BLaER1 treated with 17β-estradiol and CSF1 and Interleukin-3, amounts not matched to agents 10 nM and 100 nM (cell line): ENCODE data around the gene ST6GALNAC3.
A peak's percentile ranks its signal among the peaks of the same experiment; 100 is the strongest.
"Not testable (repeated sequence)": the region's sequence is repeated elsewhere in the genome, so short reads cannot be mapped to it uniquely, and the experiment has no call there.

ENCODE experiments used
- H3K27ac ChIP-seq, 11 experiments: shearing (Covaris generic); formaldehyde crosslinking; 2 replicates each; pipeline ENCODE4 v1.8.1; 2022
- H3K27me3 ChIP-seq, 11 experiments: shearing (Covaris generic); formaldehyde crosslinking; 2 replicates each; pipeline ENCODE4 v1.8.1; 2022
- H3K36me3 ChIP-seq, 11 experiments: shearing (Covaris generic); formaldehyde crosslinking; 2 replicates each; pipeline ENCODE4 v1.8.1; 2022
- H3K4me1 ChIP-seq, 10 experiments: shearing (Covaris generic); formaldehyde crosslinking; 2 replicates each; pipeline ENCODE4 v1.8.1; 2022
- H3K4me2 ChIP-seq, 11 experiments: shearing (Covaris generic); formaldehyde crosslinking; 2 replicates each; pipeline ENCODE4 v1.8.1; 2022
- H3K4me3 ChIP-seq, 10 experiments: shearing (Covaris generic); formaldehyde crosslinking; 2 replicates each; pipeline ENCODE4 v1.8.1; 2022
- H3K9ac ChIP-seq, 11 experiments: shearing (Covaris generic); formaldehyde crosslinking; 2 replicates each; pipeline ENCODE4 v1.8.1; 2022
- H3K9me3 ChIP-seq, 11 experiments: shearing (Covaris generic); formaldehyde crosslinking; replicated peaks in 1 of 11; 2 replicates each; pipeline ENCODE4 v1.8.1; 2022
- H4K20me1 ChIP-seq, 11 experiments: shearing (Covaris generic); formaldehyde crosslinking; 2 replicates each; pipeline ENCODE4 v1.8.1; 2022
- Cebpa-rat ChIP-seq, 11 experiments: shearing (Covaris generic); IDR thresholded peaks; 2 replicates each; pipeline ENCODE4 v1.8.1; 2022

Gene ST6GALNAC3

DNA sequence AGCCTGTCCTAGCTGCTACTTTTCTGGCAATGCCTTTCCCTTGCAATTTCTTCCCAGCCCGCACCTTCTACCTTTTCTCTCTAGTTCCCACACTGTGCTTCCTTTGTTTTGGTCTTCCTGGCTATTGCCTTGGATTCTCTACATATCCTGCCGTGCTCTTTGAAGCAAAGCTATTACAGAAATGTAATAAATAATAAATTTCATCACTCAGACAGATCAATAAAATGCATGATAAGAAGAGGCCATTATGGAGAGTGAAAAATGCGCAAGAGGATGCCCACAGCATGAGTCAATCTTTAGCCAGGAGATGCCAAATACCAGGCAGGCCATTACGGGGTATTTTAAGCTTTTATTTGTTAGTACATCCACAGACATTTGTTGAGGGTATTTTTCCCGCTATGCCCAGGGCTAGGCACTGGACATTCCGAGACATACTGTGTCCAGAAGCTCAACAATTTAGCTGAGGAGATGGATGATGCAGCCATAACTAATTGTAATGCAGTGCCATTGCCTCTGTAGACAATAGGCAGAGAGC, 163.6 kb downstream of the ST6GALNAC3 start:
- Histone ChIP-seq H3K9me3 (peaks cover 7 to 14% (median 10%) of the 10 kb centered on the region in 11 experiments; a peak in 20 of 22 replicates), H3K36me3 (peaks cover 0 to 8% (median 0%) of the 10 kb centered on the region in 11 experiments; a peak in 2 of 22 replicates), H3K27ac (no peak overlapping the region), H3K4me1 (peaks cover 0 to 33% (median 18%) of the 10 kb centered on the region in 10 experiments; a peak in 15 of 20 replicates), H3K9ac (no peak overlapping the region), H3K4me2 (no peak overlapping the region), H3K4me3 (no peak overlapping the region), H4K20me1 (peaks cover 0 to 26% (median 0%) of the 10 kb centered on the region in 11 experiments; a peak in 2 of 22 replicates), H3K27me3 (no peaks in the 10 kb centered on the region)
- no peak for TF ChIP-seq Cebpa-rat (IDR thresholded peaks at IDR 0.05)

DNA sequence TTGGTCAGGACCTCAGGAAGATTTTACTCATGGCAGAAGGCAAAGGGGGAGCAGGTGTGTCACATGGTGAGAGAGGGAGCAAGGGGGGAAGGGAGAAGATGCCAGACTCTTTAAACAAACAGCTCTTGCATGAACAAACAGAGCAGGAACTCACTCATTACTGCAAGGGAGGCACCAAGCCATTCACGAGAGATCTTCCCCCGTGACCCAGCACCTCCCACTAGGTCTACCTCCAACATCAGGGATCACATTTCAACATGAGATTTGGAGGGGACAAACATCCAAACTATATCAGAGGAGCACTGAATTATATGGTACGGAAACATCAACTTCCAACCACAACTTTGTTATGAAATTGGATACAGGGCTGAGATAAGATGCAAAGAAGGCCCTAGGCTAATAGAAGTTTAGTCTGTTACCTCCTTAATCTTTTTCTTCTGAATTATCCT, 164.9 kb downstream of the ST6GALNAC3 start:
- Histone ChIP-seq H3K9ac (no peak overlapping the region), H4K20me1 (peaks cover 0 to 26% (median 0%) of the 10 kb centered on the region in 11 experiments; a peak in 2 of 22 replicates), H3K4me3 (no peak overlapping the region), H3K4me1 (peaks cover 0 to 33% (median 18%) of the 10 kb centered on the region in 10 experiments; a peak in 15 of 20 replicates), H3K9me3 (peaks cover 18 to 27% (median 24%) of the 10 kb centered on the region in 11 experiments), H3K27ac (peak overlapping the region in 3 of 11 experiments; percentile 1 to 45 (median 12); a peak in 3 of 22 replicates), H3K36me3 (peaks cover 0 to 10% (median 0%) of the 10 kb centered on the region in 11 experiments; a peak in 2 of 22 replicates), H3K27me3 (no peaks in the 10 kb centered on the region), H3K4me2 (peak overlapping the region in 6 of 11 experiments; percentile 15 to 80 (median 44); a peak in 10 of 22 replicates)
- TF ChIP-seq Cebpa-rat (IDR thresholded peaks at IDR 0.05) = no peak

DNA sequence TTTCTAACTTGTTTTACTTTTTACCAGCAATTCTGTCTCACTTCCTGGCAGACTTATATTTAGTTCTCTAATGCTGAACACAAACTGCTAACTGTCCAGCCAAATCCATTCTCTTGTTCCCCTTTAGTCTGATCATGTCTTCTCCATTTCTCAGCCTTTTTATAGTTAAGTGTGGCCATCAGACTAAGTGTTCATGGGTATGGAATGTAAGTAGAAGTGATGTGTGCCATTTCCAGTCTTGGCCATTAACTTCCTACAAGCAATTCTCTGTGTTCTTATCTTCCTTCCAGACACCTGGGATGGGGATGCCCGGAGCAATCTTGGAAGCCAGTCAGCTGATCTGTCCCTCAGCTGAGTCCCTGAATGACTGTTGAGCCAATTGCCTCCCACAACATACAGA, 165.8 kb downstream of the ST6GALNAC3 start:
- Histone ChIP-seq H3K9me3 (peaks cover 23 to 33% (median 28%) of the 10 kb centered on the region in 11 experiments), H4K20me1 (peaks cover 0 to 26% (median 0%) of the 10 kb centered on the region in 11 experiments; a peak in 2 of 22 replicates), H3K9ac (no peak overlapping the region), H3K4me2 (peak overlapping the region in 7 of 11 experiments; percentile 0 to 82 (median 42); a peak in 11 of 22 replicates), H3K27me3 (no peaks in the 10 kb centered on the region), H3K4me3 (no peak overlapping the region), H3K4me1 (peaks cover 0 to 33% (median 18%) of the 10 kb centered on the region in 10 experiments; a peak in 15 of 20 replicates), H3K36me3 (peaks cover 0 to 10% (median 0%) of the 10 kb centered on the region in 11 experiments; a peak in 2 of 22 replicates), H3K27ac (peak overlapping the region in 2 of 11 experiments; percentile 1 to 45; a peak in 4 of 22 replicates)
- TF ChIP-seq Cebpa-rat (IDR thresholded peaks at IDR 0.05) = no peak

DNA sequence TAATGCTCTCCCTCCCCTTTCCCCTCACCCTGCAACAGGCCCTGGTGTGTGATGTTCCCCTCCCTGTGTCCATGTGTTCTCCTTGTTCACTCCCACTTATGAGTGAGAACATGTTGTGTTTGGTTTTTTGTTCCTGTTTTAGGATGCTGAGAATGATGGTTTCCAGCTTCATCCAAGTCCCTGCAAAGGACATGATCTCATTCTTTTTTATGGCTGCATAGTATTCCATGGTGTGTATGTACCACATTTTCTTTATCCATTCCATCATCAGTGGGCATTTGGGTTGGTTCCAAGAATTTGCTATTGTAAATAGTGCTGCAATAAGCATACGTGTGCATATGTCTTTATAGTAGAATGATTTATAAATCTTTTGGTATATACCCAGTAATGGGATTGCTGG, 168.0 kb downstream of the ST6GALNAC3 start:
- H3K27me3 ChIP-seq, H3K9ac ChIP-seq, H3K4me3 ChIP-seq, H3K4me2 ChIP-seq, H3K27ac ChIP-seq: not testable (repeated sequence)
- Histone ChIP-seq H4K20me1 (peaks cover 0 to 33% (median 3%) of the 10 kb centered on the region in 11 experiments; a peak in 6 of 22 replicates), H3K9me3 (peaks cover 23 to 34% (median 28%) of the 10 kb centered on the region in 11 experiments), H3K36me3 (peaks cover 0 to 10% (median 0%) of the 10 kb centered on the region in 11 experiments; a peak in 2 of 22 replicates), H3K4me1 (peaks cover 8 to 38% (median 24%) of the 10 kb centered on the region in 10 experiments)

DNA sequence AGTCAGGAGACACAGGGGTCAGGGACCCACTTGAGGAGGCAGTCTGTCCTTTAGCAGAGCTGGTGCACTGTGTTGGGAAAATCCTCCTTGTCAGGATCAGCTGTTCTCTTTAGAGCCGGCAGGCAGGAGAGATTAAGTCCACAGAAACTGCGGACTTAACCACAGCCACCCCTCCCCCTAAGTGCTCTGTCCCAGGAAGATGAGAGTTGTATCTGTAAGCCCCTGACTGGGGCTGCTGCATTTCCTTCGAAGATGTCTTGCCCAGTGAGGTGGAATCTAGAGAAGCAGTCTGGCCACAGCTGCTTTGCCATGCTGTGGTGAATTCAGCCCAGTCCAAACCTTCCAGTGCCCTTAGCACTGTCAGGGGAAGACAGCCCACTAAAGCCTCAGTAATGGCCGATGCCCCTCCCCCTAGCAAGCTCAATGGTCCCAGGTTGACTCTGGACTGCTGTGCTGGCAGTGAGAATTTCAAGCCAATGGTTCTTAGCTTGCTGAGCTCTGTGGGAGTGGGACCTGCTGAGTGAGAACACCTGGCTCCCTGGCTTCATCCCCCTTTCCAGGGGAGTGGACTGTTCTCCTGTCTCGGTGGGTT, 172.8 kb downstream of the ST6GALNAC3 start:
- Histone ChIP-seq H3K9ac (no peak overlapping the region), H3K27me3 (no peaks in the 10 kb centered on the region), H3K9me3 (peaks cover 20 to 34% (median 26%) of the 10 kb centered on the region in 11 experiments), H3K27ac (no peak overlapping the region), H3K4me2 (peak overlapping the region in 7 of 11 experiments; percentile 11 to 47 (median 36); a peak in 10 of 22 replicates), H3K4me1 (peaks cover 6 to 15% (median 10%) of the 10 kb centered on the region in 10 experiments; a peak in 17 of 20 replicates), H3K4me3 (no peak overlapping the region), H4K20me1 (peaks cover 0 to 27% (median 0%) of the 10 kb centered on the region in 11 experiments; a peak in 6 of 22 replicates), H3K36me3 (peaks cover 0 to 9% (median 0%) of the 10 kb centered on the region in 11 experiments; a peak in 2 of 22 replicates)
- no peak for TF ChIP-seq Cebpa-rat (IDR thresholded peaks at IDR 0.05)

DNA sequence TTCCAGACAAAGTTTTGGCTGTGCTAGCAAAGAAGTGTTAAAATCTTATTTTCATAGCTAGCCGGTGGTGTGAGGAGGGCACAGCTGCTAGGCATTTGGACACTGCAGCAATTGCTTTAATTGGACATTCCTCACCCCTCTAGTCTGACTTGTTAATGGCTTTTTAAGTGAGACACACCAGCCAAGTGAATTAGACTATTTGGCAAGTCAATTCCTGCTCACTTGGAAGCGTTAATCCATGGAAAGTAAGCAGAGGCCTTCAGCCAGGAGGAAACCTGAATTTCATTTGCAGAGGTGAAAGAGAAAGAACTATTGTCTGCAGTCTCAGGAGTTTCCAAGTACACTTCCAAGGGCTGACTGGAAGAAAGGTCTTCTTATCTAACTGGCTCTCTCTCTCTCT, 175.7 kb downstream of the ST6GALNAC3 start:
- Histone ChIP-seq H3K9ac (no peak overlapping the region), H3K27ac (no peak overlapping the region), H3K4me2 (no peak overlapping the region)

DNA sequence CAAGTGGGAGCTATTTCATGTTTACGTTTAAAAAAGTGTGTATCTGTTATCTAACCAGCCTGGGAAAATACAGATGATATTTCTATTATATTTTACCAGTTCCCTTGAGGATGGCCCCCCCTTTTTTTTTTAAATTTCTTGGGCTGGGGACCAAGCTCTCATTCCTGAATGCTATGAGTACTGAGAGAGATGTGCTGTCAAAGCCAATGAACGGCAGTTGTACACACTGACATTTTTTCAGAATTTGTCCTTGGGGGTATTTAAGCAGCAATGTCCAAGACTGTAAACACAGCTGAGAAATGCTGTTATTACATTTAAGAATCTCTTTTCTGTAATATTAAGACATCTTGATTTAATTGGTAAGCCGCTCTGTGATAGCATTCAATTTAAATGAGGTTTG, 177.9 kb downstream of the ST6GALNAC3 start:
- H3K4me1 ChIP-seq = peaks cover 0 to 50% (median 4%) of the 10 kb centered on the region in 10 experiments; a peak in 15 of 20 replicates
- H3K9me3 ChIP-seq = peaks cover 0 to 7% (median 0%) of the 10 kb centered on the region in 11 experiments; a peak in 2 of 22 replicates
- no peak for TF ChIP-seq Cebpa-rat (IDR thresholded peaks at IDR 0.05)
- no peak overlapping the region for H3K27ac ChIP-seq
- H3K36me3 ChIP-seq = no peaks in the 10 kb centered on the region
- no peak overlapping the region for H3K4me2 ChIP-seq
- H3K4me3 ChIP-seq = no peak overlapping the region
- no peaks in the 10 kb centered on the region for H3K27me3 ChIP-seq
- no peak overlapping the region for H3K9ac ChIP-seq
- H4K20me1 ChIP-seq = peaks cover 0 to 36% (median 0%) of the 10 kb centered on the region in 11 experiments; a peak in 6 of 22 replicates

More for the DNA sequence above, 175.7 kb downstream of the ST6GALNAC3 start:
- Histone ChIP-seq H4K20me1 (peaks cover 0 to 43% (median 3%) of the 10 kb centered on the region in 11 experiments; a peak in 7 of 22 replicates), H3K9me3 (peaks cover 0 to 7% (median 0%) of the 10 kb centered on the region in 11 experiments; a peak in 2 of 22 replicates), H3K4me1 (peaks cover 6 to 38% (median 10%) of the 10 kb centered on the region in 10 experiments; a peak in 18 of 20 replicates), H3K36me3 (no peaks in the 10 kb centered on the region), H3K4me3 (no peak overlapping the region), H3K27me3 (no peaks in the 10 kb centered on the region)
- no peak for TF ChIP-seq Cebpa-rat (IDR thresholded peaks at IDR 0.05)

DNA sequence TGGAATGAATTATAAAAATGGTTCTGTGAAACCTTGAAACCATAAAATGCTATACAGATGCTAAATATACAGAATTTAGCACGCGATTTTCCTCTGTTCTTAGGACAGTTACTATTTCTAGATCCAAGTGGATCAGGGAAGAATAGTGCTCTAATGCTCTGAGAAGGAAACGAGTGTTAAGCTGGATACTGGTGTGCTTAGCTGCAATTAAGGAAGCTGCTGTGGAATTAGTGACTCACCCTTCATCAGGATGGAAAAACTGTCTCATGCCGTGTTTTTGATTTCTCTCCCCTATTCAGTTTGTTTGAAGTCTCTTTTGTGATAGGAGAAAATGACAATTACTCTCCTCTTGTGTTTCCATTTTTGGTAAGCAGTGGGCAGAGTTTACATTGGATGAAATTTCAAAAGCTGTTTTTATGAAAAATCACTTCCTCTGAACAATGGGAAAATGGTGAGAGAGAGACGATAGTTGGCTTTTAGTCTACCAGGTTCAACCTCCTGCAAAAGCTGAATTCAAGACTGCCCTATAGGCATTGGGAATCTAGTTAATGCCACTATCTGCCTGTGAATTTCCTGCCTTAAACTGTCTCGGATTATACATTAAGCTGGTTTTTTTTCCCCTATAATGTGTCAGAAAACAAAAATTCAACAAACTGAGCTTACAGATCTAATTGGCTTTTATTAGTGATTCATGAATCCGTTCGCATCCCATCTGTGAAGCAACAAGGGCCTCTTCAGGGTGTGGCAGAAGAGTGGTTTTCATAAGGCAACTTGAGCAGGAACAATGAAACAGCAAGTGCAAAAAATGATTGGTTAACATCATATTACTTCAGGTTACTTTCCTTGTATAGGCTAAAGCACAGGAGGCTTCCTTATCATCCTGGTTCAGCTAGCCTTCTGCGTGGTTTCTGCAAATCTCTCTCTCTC, 179.8 kb downstream of the ST6GALNAC3 start:
- no peak overlapping the region for H3K4me3 ChIP-seq
- no peak for TF ChIP-seq Cebpa-rat (IDR thresholded peaks at IDR 0.05)
- H3K36me3 ChIP-seq = no peaks in the 10 kb centered on the region
- H3K27ac ChIP-seq = peak overlapping the region in 1 of 11 experiments; percentile 20; a peak in 2 of 22 replicates
- peaks cover 0 to 31% (median 0%) of the 10 kb centered on the region in 11 experiments; a peak in 3 of 22 replicates for H4K20me1 ChIP-seq
- no peaks in the 10 kb centered on the region for H3K9me3 ChIP-seq
- H3K27me3 ChIP-seq = no peaks in the 10 kb centered on the region
- H3K4me2 ChIP-seq = peak overlapping the region in 4 of 11 experiments; percentile 7 to 62 (median 38); a peak in 7 of 22 replicates
- no peak overlapping the region for H3K9ac ChIP-seq
- peaks cover 0 to 50% (median 0%) of the 10 kb centered on the region in 10 experiments; a peak in 7 of 20 replicates for H3K4me1 ChIP-seq
